ENCODE data around the gene LASP1NB.

The LASP1NB gene

DNA sequence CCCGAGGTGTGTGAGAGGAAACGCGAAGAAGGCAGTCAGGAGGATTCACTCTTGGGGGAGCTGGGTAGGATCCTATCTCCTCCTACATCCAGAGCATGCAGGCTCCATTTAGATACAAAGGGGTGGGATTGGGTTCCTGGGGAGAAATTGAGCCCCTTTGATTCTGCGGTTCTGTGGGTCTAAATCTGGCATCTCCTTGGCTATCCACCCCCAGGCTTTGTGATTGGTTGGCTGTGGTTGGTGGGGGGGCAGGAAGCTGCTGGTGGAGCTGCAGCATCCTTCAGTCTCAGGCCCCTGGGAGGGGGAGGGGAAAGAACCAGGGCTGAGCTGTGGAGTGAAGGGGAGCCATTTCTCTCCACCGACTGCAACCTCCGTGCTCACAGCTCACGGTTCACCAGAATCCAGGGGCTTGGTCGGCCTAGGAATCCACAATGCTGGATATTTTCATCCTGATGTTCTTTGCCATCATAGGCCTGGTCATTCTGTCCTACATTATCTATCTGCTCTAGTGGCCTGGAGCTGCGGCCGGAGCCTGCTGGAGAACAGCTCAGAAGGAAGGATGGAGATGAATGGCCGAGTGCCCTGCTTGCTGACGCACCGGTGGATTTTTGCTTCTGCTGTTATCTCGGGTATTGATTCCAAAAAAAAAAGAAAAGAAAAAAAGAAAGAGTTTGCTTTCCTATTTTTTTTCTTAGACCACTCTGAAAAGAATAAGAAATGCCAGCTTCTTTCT lies at the start of gene LASP1NB:
TSS of gene LASP1NB (plus strand) at position 352 of the 733 bp plus-strand sequence.
- DNase-seq (ENCODE audit: low read depth in 2 of 2), result no peak

DNA sequence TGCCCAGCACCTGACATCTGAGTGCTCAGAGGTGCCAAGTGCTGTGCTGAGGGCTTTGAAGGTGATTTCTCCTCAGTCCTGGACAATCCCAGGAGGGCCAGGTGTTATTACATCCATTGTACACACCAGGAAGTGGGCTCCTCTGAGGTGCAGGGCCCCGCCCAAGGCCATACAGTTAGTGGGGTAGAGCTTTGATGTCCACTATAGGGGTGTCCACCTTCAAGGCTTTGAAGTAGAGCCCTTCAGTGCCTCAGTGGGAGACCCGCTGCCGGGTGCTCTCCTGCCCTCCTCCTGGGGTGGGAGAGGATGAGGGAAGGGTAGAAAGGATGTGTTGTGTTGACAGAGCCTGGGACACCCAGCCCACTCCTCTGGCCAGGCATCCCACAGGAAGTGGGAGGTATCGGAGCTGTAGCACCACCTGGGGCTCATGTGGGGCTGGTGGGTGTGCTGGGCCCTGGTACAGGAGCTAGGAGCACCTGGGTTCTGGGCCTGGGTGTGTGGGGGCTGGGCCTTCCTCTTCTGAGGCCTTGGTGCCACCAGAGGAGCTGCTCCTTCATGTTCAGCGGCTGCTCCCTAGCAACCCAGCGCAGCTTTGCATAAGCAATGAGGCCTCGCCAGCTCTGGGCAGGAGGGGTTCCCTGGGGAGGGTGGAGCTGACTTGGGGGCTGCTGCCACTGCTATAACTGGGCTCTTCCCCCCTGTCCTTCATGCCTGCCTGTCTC lies 48.1 kb upstream of the LASP1NB start:
- no peak for DNase-seq (ENCODE audit: low read depth in 2 of 2)

DNA sequence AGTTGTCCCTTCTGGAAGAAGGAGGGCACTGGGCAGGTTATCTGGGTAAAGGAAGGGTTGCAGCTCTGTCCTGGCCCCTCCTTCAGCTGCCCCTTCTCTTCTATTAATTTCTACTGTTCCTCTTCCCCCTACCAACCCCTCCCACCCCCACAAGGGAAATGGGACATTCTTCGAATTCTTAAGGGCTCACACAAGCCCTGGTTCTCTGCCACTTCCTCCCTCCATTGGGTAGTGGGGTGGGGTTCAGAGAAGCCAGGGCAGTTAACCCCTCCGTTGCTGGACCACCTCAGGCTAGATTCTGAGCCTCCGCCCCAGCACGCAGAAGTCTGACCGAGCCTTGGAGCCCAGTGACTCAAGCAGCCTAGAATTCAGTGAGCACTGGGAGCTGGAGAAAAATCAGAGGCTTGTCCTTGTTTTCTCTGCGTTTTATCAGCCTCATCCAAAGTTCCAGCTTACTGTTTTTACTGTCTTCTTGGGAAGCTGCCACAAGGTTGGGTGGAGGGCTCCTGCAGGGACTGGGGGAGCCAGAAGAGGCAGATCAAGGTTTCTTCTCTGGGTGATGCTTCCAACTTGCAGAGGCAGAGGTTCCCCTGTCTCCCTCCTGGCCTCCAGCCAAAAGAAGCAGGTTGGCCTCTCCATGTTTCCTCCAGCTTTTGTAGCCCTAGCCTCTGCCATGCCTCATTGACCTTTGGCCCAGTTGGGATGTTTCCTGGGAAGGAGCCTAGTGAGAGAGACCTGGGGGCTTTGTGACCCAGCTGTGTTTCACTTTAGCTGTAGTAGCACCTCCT lies 45.3 kb upstream of the LASP1NB start:
- no peak for DNase-seq (ENCODE audit: low read depth in 2 of 2)

DNA sequence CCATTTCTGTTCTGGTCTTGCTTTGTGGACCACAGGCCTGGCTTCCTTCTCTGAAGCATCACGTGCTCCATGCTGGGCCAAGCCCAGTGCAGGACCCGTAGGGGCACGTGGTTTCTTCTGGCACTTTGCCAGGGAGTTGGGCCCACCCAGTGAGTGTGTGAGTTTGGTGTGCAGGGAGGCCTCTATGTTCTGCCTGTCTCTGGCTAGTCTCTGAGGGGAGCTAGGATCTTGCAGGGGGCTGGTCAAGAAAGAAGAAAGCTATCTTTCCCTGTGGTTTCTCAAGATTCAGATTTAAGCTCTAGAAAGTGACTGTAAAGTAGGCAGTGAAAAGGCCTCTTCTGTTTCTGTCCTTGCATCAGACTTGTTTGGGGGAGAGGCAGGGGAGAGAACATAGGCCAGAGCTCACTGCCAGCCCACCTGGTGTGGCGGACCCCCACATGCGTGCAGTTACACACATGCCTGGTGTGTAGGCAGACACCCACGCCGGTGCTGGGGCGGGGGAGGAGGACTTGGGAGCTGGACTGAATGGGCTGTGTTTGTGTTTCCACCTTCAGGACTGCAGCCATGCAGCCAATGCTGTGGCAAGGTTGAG lies 43.7 kb upstream of the LASP1NB start:
- DNase-seq (ENCODE audit: low read depth in 2 of 2), result no peak

DNA sequence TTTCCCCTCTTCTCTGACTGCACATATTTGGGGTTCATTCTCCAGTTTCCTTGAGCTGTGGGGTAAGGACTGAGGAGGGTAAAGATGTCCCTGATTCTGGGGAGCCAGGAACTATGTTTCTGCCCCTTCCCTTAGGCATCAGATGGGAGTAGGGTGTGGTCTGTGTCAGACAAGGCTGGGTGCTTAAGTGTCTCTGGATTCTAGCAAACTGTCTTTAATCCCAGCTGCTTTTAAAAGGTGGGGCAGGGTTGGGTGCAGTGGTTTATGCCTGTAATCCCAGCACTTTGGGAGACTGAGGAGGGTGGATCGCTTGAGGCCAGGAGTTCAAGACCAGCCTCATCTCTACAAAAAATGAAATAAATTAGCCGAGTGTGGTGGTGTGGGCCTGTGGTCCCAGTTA lies 42.5 kb upstream of the LASP1NB start:
- DNase-seq (ENCODE audit: low read depth in 2 of 2), result no peak

DNA sequence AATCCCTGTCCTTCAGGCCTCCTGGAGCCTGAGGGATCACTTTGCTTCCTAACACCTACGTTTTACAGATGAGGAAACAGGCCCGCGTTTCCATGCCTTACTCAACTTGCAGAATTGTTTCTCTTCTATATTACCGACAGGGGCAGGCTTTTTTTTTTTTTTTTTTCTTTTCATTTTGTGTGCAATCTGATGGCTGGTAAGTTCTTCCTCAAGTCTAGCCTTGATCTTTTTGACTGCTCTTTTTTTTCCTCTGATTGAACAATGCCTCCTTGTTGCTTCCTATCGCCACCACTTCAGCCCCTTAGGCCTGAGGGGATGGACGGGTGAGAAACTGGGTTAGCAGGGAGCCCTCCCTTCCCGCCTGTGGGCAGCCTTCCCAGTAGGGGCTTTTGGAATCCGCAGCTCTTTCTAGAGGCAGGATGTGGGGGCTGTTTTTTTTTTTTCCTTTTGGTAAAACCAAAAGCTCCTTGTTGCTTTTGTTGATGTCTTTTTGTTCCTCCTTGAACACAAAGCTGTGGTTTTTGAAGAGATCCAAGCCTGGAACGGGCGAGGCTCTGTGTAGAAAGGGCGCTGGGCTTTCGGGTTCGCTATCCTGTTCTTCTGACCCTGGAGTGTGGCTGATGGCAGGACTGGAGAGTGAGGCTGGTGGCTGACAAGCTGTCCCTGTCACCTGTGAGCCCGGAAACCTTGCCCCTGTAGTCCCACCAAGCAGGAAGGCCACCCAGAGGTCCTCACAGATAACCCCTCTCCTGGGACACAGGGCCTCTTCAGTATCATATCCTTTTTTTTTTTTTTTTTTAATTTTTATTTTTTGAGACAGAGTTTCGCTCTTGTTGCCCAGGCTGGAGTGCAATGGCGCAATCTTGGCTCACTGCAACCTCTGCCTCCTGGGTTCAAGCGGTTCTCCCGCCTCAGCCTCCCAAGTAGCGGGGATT lies 41.6 kb upstream of the LASP1NB start:
- DNase-seq (ENCODE audit: low read depth in 2 of 2), result no peak

DNA sequence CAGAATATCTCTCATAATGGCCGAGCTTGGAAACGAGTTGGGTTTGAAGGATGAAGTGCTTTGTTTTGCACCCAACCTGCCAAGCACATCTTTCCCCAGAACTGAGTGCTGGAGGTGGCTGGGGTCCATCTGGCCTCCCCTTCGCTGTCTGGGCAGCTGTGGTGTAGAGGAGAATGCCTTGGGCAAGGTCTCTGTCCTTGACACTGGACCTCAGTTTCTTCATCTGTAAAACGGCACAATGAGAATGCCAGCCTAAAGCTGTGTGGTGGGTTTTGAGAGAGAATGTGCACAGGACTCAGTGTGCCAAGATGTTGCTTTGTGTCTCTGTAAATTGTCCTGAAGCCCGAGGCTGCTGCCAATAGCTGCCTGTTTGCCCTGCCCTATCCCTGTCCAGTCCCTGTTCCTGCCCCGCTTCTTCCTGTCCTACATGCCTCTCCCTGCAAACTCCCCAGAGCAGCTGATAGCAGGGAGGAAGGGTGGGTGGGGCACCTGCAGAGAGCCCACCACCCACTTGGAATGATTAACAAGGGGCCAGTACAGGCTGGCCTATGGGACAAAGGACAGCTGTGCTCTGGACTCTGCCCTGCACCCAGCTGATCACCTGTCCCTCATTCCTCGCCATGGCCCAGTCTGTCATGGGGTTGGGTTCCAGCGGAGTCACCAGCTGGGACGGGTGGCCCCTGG lies 40.2 kb upstream of the LASP1NB start:
- DNase-seq (ENCODE audit: low read depth in 2 of 2), result no peak

DNA sequence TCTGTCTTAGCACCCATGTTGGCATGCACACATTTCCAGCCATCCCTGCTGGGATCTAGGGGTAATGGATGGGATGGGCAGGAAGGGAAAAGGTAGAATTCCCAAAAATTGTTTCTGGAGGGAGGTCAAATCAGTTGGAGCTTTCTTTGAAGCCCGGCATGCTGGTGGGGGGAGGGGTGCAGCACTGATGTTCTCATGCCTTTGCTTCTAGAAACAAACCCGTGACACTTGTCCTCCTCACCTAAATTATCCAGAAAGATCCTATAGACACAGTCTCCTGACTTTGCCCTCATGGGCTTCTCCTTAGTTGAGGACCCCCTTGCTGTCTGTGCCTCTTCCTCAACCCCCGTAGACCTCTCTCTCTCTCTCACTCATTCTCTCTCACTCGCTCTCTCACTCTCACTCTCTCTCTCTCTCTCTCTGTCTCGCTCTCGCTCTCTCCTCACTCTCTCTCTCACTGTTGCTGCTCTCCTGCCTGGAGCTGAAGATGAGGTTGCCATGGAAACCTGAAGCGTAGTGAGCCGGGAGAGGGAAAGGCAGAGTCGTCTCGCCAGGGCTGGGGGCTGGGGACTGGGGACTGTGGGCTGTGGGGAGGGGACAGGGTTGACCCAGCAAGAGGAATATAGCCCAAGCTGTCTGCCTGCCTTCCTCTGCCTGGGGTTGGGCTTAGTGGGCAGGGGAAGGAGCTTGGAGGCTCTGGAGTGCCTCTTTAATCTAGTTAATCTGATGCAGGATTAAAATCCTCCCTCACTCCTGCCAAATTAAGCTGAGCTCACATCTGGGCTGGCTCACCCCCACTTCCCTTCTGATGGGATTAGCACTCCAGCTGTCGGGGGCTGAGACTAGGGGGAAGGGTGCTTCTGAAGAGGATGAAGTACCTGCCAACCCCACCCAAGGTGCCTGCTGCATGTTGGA lies 39.4 kb upstream of the LASP1NB start:
- no peak for DNase-seq (ENCODE audit: low read depth in 2 of 2)

DNA sequence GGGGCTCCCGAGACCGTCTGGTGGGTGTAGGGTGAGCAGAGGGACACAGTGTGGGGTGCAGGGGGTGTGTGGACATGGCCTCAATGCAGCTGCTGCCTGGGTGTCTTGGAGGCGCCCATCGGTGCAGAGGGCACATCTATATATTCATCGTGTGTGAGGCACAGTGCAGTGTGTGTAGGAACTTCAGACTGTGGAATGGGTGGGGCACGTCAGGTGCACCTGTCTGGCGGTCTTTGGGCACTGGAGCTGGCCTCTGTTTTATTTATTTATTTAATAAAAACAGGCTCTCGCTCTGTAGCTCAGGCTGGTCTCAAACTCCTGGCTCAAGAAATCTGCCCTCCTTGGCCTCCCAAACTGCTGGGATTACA lies 38.8 kb upstream of the LASP1NB start:
- DNase-seq (ENCODE audit: low read depth in 2 of 2), result no peak

DNA sequence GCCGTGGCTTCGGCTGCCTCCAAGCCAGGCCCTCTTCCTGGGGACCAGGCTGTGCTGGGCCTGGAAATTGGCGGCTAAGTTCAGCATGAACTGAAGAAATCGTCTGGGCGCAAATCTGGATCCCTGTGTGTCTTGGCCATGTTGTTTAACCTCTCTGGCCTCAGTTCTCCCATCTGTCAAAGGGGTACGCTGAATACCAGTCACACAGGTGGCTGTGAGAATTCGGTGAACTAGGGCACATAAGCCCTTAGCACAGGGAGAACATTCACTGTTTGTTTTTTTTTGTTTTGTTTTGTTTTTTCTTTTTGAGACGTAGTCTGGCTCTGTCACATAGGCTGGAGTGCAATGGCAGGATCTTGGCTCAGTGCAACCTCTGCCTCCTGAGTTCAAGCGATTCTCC lies 36.6 kb upstream of the LASP1NB start:
- no peak for DNase-seq (ENCODE audit: low read depth in 2 of 2)

DNA sequence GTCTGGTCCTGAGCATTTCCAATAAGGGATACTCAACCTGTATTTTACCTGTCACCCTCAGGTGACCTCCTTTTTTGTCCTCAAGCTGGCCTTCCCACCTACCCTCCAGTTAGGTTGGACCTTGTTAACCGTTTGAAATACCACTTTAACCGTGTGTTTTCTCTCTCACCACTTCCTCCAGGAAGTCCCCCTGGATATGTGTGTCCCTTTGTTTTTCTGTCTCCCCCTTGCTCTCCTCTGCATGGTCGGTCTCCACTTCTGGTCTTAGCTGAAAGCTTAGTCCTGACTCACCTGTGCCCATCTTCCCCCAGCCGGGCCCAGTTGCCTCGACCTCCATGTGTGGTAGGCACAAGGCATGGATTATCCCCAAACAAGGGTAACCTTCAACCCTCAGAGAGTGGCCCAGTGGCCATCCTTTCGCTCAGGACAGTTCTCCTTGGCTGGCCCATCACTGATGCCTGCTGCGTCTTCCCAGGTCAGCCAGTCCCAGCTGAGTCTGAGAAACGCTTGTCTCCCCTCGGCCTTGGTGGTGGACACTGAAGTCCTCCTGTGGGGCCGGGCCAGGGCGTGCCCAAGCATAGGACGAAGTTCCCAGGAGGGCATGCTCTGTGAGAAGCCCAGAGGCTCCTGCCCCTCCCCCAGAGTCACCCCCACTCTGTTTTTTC lies 35.5 kb upstream of the LASP1NB start:
- no peak for DNase-seq (ENCODE audit: low read depth in 2 of 2)

DNA sequence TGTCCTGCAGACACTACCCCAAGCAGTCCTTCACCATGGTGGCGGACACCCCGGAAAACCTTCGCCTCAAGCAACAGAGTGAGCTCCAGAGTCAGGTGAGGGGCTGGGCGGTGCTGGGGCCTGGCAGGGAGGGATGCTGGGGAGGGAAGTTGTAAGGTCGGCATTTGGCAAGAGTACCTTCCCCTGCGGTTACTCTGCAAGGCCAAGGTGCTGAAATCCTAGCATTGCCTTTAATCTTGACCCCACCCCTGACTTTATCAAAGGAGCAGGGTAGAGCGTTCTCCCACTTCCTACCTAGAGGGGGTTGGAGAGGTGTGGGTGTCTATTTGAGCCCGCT lies 35.0 kb upstream of the LASP1NB start:
- DNase-seq (ENCODE audit: low read depth in 2 of 2), result no peak

DNA sequence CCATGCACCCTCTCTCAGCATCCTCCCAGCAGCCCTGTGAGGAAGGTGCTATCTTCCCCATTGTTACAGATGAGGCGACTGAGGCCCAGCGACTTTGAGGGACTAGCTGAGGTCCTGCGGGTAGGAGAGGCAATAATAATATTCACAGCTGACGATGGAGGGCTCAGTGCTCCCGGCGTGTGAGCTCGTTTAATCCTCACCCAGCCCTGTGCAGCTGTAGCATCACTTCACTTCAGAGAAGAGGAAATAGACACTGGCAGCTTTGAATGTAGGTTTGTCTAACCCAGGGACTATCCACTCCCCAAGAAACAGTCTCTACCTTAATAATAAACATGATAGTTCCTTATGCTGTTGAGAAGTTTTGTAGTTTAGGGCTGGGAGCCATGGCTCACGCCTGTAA lies 34.0 kb upstream of the LASP1NB start:
- DNase-seq (ENCODE audit: low read depth in 2 of 2), result no peak

DNA sequence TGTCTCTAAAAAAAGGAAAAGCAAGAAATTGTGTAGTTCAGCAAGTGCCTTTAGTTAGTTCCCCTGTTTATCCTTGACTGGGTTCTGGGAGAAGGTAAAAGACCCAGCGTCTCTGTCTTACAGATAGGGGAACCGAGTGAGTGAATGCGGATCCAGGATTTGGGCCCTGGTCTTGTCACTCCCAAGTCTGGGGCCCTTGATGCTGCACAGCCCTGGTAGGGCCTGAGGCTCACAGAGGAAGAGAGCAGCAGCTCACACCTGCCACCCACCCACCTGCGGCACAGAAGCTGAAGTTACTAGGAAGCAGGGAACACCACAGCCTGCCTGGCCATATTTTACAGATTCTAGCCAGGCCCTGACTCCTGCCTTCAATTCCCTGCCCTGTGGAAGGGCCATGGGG lies 33.3 kb upstream of the LASP1NB start:
- DNase-seq (ENCODE audit: low read depth in 2 of 2), result no peak

DNA sequence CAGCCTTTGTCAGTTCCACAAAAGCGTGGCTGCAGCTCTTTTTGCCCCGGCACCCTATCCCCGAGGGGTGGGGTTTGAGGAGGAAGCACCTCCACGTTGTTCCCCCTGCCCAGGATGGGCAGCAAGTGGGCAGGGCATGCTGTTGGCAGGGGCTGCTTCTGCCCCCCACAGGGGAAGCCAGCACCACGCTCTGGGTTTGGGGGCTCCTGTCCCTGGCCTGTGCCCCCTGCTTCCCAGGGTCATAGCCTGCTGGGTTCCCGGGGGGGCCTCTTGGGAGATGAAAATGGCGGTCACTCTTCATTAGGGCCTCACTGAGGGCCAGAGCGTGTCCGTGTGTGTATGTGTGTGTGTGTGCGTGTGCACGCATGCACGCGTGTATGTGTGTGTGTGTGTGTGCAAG lies 32.8 kb upstream of the LASP1NB start:
- no peak for DNase-seq (ENCODE audit: low read depth in 2 of 2)

DNA sequence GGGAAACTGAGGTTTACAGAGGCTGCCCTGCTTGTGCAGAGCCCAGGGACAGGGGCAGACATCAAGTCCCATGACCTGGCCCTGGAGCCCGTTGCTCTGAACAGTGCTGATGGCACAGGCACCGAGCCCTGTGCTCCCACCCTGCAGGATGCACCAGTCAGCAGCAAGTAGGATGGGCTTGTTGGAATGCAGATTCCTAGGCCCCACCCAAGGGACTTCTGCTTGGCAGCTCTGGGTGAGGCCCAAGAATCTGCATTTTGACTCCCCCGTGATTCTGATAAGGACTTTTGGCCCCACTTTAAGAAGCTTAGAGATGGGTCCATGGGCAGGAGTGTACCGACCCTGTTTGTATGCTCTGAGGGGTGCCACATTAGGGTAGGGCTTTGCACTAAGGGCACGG lies 32.3 kb upstream of the LASP1NB start:
- no peak for DNase-seq (ENCODE audit: low read depth in 2 of 2)

DNA sequence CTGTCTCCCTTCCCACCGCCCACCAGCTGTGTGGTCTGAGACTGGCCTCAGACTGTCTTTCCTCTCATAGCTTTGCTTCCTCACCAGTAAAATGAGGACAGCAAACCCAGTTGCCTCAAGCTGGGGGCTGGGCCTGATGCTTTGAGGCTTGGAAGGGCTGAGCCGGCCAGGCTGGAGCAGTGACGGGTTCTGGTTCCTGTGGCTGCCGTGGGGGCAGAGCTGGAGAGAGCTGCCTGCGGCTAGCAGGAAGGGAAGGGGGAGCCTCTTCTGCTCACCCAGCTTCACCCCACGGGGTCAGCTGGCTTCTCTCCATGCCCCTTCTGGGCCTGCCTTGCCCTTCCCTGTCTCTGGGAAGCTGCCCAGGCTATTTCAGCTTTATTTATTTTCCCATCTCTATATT lies 31.8 kb upstream of the LASP1NB start:
- DNase-seq (ENCODE audit: low read depth in 2 of 2), result peak in 1 of 2 donors; percentile 22

DNA sequence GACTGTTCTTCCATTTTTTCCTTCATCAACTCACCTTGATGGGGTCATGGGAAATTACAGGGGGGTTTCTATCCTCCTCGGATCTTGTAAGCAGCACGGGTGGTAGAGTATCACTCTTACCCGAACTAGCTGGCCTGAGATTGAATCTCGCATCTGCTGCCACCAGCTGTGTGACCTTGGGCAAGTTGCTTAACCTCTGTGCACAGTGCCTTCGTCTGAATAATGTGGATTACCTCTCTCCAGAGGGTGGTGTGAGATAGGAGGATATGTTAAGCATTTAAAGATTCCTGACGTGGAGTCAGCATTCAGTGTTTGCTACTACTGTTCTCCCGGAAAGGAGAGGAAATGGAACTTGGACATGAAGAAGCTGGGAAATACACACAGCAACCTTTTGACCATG lies 31.1 kb upstream of the LASP1NB start:
- no peak for DNase-seq (ENCODE audit: low read depth in 2 of 2)

DNA sequence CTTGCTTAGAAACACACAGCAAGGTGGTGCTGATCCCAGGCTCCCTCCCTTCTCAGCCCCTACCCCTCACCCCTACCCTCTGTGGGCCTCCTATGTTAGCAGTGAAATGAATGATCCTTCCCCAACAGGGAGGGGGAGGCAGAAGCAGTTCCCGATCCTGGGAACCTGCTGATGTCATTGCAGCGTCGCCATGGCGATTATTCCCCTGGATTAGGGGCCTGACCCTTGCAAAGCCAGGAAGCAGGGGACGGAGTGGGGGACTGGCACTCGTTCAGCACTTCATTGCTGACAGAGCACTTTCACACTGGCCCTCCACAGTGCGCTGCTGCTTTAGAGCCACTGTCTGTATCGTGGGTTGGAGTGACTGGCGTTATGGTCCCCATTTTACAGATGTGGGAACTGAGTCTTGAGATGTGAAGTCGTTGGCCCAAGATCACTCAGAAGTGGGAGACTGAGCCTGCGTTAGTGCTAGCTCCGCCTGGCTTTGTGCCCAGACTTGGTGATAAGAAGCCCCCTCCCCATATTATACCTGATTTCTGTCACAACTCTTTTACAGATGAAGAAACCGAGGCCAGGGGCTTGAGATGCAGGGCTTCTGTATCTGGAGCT lies 29.0 kb upstream of the LASP1NB start:
- DNase-seq (ENCODE audit: low read depth in 2 of 2), result no peak
